Mucosa of gallbladder (tissue), 1 donor: ENCODE data around the gene IGSF6. TPM values are rescaled to one million over a fixed set of nuclear protein-coding genes. Genes with fewer than 3 reads are reported as not detected.
"Not testable (repeated sequence)": the region's sequence is repeated elsewhere in the genome, so short reads cannot be mapped to it uniquely, and the experiment has no call there.

ENCODE experiments used
- DNase-seq: peaks from one replicate; pipeline ENCODE4 v3.0.0-alpha.2; 2020; ENCODE audit warnings: low spot score
- total RNA-seq: library from RNA; stranded (reverse); gene quantifications from one replicate; pipeline ENCODE4 v1.2.1, GENCODE V29; 2021
- donor health status: DM: no; HTN: no; CAD: no.

Gene IGSF6, protein sequence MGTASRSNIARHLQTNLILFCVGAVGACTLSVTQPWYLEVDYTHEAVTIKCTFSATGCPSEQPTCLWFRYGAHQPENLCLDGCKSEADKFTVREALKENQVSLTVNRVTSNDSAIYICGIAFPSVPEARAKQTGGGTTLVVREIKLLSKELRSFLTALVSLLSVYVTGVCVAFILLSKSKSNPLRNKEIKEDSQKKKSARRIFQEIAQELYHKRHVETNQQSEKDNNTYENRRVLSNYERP
- 11.5 TPM for total RNA-seq

GRCh38 chr16:21652453-21652852 is at the start of gene IGSF6:
IGSF6 (minus strand) TSS chr16:21652608; CDS start chr16:21652598, 10 bp downstream.
- no peak for DNase-seq

GRCh38 chr16:21701271-21701670 is 48.9 kb upstream of the IGSF6 start:
- DNase-seq = no peak

- no peak for DNase-seq
Observed at GRCh38 chr16:21698169-21699032, 46.0 kb upstream of the IGSF6 start.

- DNase-seq = no peak
Observed at GRCh38 chr16:21697032-21697431, 44.6 kb upstream of the IGSF6 start.

GRCh38 chr16:21694609-21695008 is 42.2 kb upstream of the IGSF6 start:
- no peak for DNase-seq

GRCh38 chr16:21690967-21691366 is 38.6 kb upstream of the IGSF6 start:
- not testable (repeated sequence) for DNase-seq

DNA sequence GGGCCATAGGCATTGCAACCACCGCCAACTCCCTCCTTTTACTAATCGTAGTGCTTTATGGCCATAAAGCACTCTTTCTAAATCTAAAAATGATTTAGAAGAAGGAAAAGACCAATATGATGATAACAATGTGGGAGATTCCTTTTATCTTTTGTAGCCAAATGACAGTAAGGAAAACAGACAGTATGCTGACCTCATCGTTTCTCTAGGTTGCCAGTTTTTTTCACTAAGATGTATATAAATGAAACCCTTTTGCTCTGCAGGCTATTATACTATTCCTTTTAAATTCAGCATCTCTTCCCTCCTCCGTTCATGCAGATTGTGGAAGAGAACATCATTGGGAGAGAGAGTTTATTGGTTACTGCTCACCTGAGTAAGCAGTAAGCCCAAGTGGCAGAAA is 36.7 kb upstream of the IGSF6 start:
- DNase-seq = no peak

- DNase-seq = no peak
Observed at GRCh38 chr16:21685034-21685455, 32.6 kb upstream of the IGSF6 start.

- no peak for DNase-seq
Observed at GRCh38 chr16:21684199-21684598, 31.8 kb upstream of the IGSF6 start.

GRCh38 chr16:21683184-21683583 is 30.8 kb upstream of the IGSF6 start:
- DNase-seq = no peak

DNA sequence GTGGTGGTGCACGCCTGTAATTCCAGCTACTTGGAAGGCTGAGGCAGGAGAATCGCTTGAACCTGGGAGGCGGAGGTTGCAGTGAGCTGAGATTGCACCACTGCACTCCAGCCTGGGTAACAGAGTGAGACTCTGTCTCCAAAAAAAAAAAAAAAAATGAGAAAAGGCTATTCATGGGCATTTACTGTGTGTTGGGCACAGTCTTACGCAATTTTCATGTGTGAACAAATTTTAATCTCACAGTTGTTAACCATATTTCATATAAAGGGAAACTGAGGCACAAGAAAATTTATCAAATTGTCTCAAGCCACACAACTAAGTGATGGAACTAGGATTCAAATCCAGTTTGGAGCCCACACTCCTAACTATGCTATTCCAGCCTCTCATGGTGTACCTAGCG is 28.3 kb upstream of the IGSF6 start:
- DNase-seq = not testable (repeated sequence)

GRCh38 chr16:21674456-21674855 is 22.0 kb upstream of the IGSF6 start:
- DNase-seq = not testable (repeated sequence)

DNA sequence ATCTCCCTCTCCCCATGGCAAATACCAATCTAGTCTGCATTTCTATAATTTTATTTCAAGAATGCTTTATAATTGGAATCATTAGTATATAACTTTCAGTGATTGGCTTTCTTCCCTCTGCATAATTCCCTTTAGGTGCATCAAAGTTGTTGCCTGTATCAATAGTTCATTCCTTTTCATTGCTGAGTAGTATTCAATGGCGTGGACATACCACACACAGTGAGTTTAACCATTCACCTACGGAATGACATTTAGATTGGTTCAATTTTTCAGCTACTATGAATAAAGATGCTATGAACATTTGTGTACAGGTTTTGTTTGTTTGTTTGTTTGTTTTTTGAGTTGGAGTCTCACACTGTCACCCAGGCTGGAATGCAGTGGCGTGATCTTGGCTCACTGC is 21.1 kb upstream of the IGSF6 start:
- DNase-seq = no peak

- no peak for DNase-seq
Observed at GRCh38 chr16:21667575-21667974, 15.2 kb upstream of the IGSF6 start.

DNA sequence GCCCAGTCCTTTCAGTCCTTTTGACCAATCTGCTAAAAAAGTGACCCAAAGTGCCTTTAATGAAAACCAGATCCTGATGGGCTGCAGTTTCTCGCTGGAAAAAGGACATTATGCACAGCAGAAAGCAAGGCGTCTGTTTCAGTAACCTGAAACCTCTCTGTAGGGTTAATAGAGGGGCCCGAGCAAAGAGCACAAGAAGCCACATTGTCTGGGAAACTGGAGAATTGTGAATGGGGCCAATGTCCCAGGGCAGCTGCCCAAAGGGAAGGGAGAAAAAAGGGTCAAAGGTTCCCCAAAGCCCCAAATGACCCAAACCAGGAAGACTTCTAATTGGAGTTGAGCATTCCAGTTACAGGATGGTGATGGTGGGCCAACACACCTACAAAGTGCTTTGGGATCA is 14.4 kb upstream of the IGSF6 start:
- no peak for DNase-seq

- no peak for DNase-seq
Observed at GRCh38 chr16:21664801-21665492, 12.5 kb upstream of the IGSF6 start.

DNA sequence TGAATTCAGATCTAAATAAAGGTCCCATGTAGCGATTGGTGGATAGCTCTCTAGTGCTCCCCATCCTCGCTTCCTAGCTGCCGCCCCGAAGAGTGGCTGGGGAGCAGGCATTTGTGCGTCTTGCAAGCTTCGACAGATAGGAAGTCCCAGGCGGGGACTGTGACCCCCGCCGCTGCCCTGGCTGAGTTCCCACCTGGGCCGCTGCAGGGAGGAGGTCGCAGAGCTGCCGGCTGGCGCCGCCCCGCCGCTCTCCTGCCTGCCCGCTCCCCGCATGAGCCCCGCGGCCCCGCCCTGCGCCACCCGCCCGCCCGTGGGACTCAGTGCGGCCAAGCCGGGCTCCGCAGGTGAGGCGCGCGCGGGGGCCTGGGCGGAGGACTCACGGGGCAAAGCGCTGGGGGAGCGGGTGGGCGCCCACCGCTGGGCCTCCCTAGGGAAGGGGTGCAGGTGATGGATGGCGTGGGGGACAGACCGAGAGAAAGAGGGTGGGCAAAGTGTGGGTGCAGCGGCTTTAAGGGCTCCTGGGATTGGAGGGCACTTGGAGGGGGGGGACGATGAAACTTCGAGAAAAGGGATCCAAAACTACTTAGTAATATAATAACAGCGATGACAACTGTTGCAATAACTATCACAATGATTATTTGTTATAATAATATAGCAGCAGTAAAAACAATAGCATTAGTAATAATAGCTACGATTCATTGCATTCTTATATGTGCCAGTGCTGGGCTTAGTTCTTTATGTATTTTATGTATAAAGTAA is 11.7 kb upstream of the IGSF6 start, which contains the start of gene OTOA:
TSS of gene OTOA (plus strand) at position 80 of the 759 bp plus-strand sequence. CDS start 14,547 bp downstream, outside the sequence.
- DNase-seq = no peak

GRCh38 chr16:21659124-21659523 is 6.7 kb upstream of the IGSF6 start:
- DNase-seq = no peak

DNA sequence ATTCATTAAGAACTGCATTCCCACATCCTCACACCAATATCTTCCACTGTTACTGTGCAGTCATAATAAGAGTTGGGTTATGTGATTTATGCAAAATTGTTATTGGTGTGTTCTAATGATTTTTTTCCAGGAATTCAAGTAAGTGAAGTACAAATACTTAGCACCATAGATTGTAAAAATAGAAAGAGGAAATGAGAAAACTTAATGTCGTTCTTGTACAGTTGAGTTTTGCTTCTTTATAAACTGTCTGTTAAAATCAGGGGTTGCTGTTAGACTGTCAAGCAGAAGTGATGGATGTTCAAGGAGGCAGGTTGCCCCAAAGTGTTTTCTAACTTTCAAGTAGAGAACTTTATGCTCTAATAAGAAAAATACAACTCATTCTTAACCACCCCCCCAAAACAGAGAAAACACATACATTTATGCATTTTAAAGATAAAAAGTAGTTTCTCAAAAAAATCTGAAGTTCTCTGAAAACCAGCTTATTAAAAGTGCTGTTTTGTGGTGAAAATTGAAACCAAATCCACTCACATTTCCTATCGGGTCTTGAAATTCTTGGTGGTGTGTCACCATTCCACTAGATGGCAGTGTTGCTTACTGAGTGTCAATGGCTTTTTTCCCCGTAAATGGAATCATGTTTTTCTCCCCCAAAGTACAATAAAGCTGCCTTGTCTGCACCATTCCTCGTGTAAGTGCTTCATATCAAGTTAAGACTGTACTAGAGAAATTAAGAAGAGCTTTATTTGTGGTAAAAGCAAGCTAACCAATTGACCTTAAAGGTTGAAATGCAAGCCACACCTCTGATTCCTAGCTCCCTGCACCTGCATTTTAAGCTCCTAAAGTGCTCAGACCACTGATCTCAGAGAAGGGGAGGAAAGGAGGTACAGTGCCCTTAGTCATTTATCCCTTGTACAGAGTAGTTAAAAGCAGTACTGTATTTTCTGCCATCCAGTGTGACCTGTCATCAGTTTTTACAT is 4.7 kb upstream of the IGSF6 start:
- no peak for DNase-seq

GRCh38 chr16:21654881-21655280 is 2.5 kb upstream of the IGSF6 start:
- DNase-seq = no peak
